Lung (tissue), 12 donors: ENCODE measurements around the gene ANTXR2. TPM values are rescaled to one million over a fixed set of nuclear protein-coding genes. Genes with fewer than 3 reads are reported as not detected.
A peak's percentile ranks its signal among the peaks of the same experiment; 100 is the strongest.

Experiments used
- ATAC-seq: fragments of 200-7000 bp; cut with Tn5 transposase; one replicate; pipeline ENCODE4 v1.9.1; 2020; ENCODE audit warnings: moderate number of reproducible peaks; ENCODE audit not compliant: insufficient read depth, low FRiP score
- DNase-seq, 3 donors: peaks; one replicate each; pipeline ENCODE4 v3.0.0-alpha.2; 2013 to 2017
- H3K27ac ChIP-seq, 2 donors: one replicate each; pipeline ENCODE4 v1.5.1; 2013; ENCODE audit warnings: mild to moderate bottlenecking in 2 of 2, moderate library complexity in 2 of 2, control low read depth in 1 of 2, inconsistent platforms in 1 of 2, low read depth in 1 of 2, low read length in 1 of 2
- H3K27me3 ChIP-seq, 3 donors: one replicate each; pipeline ENCODE4 v1.5.1; 2013; ENCODE audit warnings: low read length in 2 of 3; ENCODE audit not compliant: control insufficient read depth in 3 of 3, insufficient read depth in 3 of 3
- H3K36me3 ChIP-seq, 4 donors: one replicate each; pipeline ENCODE4 v1.5.1; 2013; ENCODE audit warnings: low read length in 4 of 4, mild to moderate bottlenecking in 1 of 4, moderate library complexity in 1 of 4; ENCODE audit not compliant: control insufficient read depth in 4 of 4, insufficient read depth in 4 of 4
- H3K4me1 ChIP-seq, 5 donors: one replicate each; pipeline ENCODE4 v1.5.1; 2013; ENCODE audit warnings: low read length in 5 of 5, mild to moderate bottlenecking in 2 of 5, moderate library complexity in 1 of 5; ENCODE audit not compliant: control insufficient read depth in 5 of 5, insufficient read depth in 5 of 5
- H3K4me3 ChIP-seq: one replicate; pipeline ENCODE4 v1.5.1; 2013; ENCODE audit warnings: mild to moderate bottlenecking, control low read depth, moderate library complexity
- H3K9ac ChIP-seq, 2 donors: one replicate each; pipeline ENCODE4 v1.5.1; 2013; ENCODE audit warnings: low read length in 2 of 2, control low read depth in 1 of 2; ENCODE audit not compliant: insufficient read depth in 1 of 2
- H3K9me3 ChIP-seq, 4 donors: one replicate each; pipeline ENCODE4 v1.5.1; 2013; ENCODE audit warnings: low read length in 3 of 4, mild to moderate bottlenecking in 1 of 4, moderate library complexity in 1 of 4; ENCODE audit not compliant: control insufficient read depth in 4 of 4, insufficient read depth in 3 of 4
- CTCF ChIP-seq: IDR thresholded peaks from 2 replicates; pipeline ENCODE4 v1.5.1; 2012; ENCODE audit warnings: mild to moderate bottlenecking; ENCODE audit errors: control extremely low read depth, extremely low read depth
- WGBS, 2 donors: extraction: QIAGEN DNeasy Blood & Tissue Kit; methylation state at CpG; one replicate each; pipeline ENCODE4 v1.1.7; 2013; 5-methylcytosine and 5-hydroxymethylcytosine counted together
- polyA plus RNA-seq, 2 donors: library from polyadenylated mRNA; stranded (reverse); fragments of 200-250 nt; gene quantifications; one replicate each; pipeline ENCODE4 v1.2.1, GENCODE V29; 2013
- total RNA-seq, 2 donors: library from RNA; depleted of rRNA in 1 of 2; stranded (reverse); fragments of >200 nt in 1 of 2; gene quantifications; one replicate each; pipeline ENCODE4 v1.2.1, GENCODE V29; 2014 to 2021
- donor health status: control.
- donor health status: control.
- donor health status: Bipolar disorder and iron deficiency.
- donor health status: healthy.
- donor health status: DM: yes; HTN: yes; CAD: no.

ANTXR2 gene
- total and polyA plus RNA-seq, 4 donors: 4.8 to 47.2 (median 28.6) TPM

GRCh38 chr4:79904331-79904730 lies 168.7 kb downstream of the ANTXR2 start:
- Histone ChIP-seq H3K4me1 (peaks cover 0 to 7% (median 0%) of the 10 kb centered on the region in 5 donors), H3K9me3 (no peaks in the 10 kb centered on the region), H3K27ac (no peak overlapping the region), H3K36me3 (peaks cover 6 to 22% (median 16%) of the 10 kb centered on the region in 4 donors), H3K27me3 (no peaks in the 10 kb centered on the region), H3K9ac (no peak overlapping the region), H3K4me3 (no peak overlapping the region)
- WGBS, 2 donors: 56 to 82% methylated on average over 1 of the region's 1 CpG
- no peak for TF ChIP-seq CTCF
- no peak for ATAC-seq
- peak in 2 of 3 donors; percentile 42 to 54 for DNase-seq

GRCh38 chr4:79900182-79900581 lies 172.8 kb downstream of the ANTXR2 start:
- H3K36me3 ChIP-seq: peaks cover 0 to 2% (median 1%) of the 10 kb centered on the region in 4 donors
- WGBS, 2 donors: 30 to 85% methylated on average over 2 of the region's 2 CpGs
- no peak overlapping the region for H3K27ac ChIP-seq
- no peak for ATAC-seq
- no peak overlapping the region for H3K4me3 ChIP-seq
- TF ChIP-seq CTCF: no peak
- H3K27me3 ChIP-seq: no peaks in the 10 kb centered on the region
- H3K9ac ChIP-seq: no peak overlapping the region
- no peak for DNase-seq
- no peaks in the 10 kb centered on the region for H3K9me3 ChIP-seq
- peaks cover 0 to 7% (median 0%) of the 10 kb centered on the region in 5 donors for H3K4me1 ChIP-seq

- ATAC-seq: no peak
- no peaks in the 10 kb centered on the region for H3K9me3 ChIP-seq
- H3K4me1 ChIP-seq: peaks cover 0 to 5% (median 0%) of the 10 kb centered on the region in 5 donors
- WGBS, 2 donors: 92 to 95% methylated on average over 4 of the region's 4 CpGs
- no peak overlapping the region for H3K27ac ChIP-seq
- no peak for DNase-seq
- no peak for TF ChIP-seq CTCF
- H3K9ac ChIP-seq: no peak overlapping the region
- no peaks in the 10 kb centered on the region for H3K27me3 ChIP-seq
- H3K36me3 ChIP-seq: no peaks in the 10 kb centered on the region
- H3K4me3 ChIP-seq: no peak overlapping the region
Measured at GRCh38 chr4:79899481-79899880, 173.5 kb downstream of the ANTXR2 start.

- Histone ChIP-seq H3K27me3 (no peaks in the 10 kb centered on the region), H3K36me3 (no peaks in the 10 kb centered on the region), H3K4me1 (peaks cover 0 to 2% (median 0%) of the 10 kb centered on the region in 5 donors), H3K27ac (no peak overlapping the region), H3K9me3 (no peaks in the 10 kb centered on the region), H3K4me3 (no peak overlapping the region), H3K9ac (no peak overlapping the region)
- ATAC-seq: no peak
- DNase-seq: no peak
- no peak for TF ChIP-seq CTCF
- WGBS, 2 donors: 93 to 94% methylated on average over 2 of the region's 2 CpGs
Measured at GRCh38 chr4:79898055-79898454, 175.0 kb downstream of the ANTXR2 start.
